KOPT-K1 (cell line): Measurements from ENCODE around the gene ASIC1.

Experiments used
- H3K27ac ChIP-seq: fragments of 200-600 bp; sonication (generic); 2 replicates; pipeline ENCODE4 v1.5.1; 2016; ENCODE audit warnings: antibody characterized with exemption, mild to moderate bottlenecking, low read depth, low read length; ENCODE audit not compliant: poor library complexity, severe bottlenecking
- H3K36me3 ChIP-seq: fragments of 200-600 bp; sonication (generic); 2 replicates; pipeline ENCODE4 v1.5.1; 2017; ENCODE audit warnings: antibody characterized with exemption, mild to moderate bottlenecking, low read length, moderate library complexity; ENCODE audit not compliant: insufficient read depth
- H3K9me3 ChIP-seq: fragments of 200-600 bp; sonication (generic); 2 replicates; pipeline ENCODE4 v1.5.1; 2017; ENCODE audit warnings: antibody characterized with exemption, low read length, mild to moderate bottlenecking; ENCODE audit not compliant: insufficient read depth, poor library complexity, severe bottlenecking

ASIC1 gene

GRCh38 chr12:50057000-50057841 lies at the start of gene ASIC1:
Gene ASIC1, plus strand, starts transcription at chr12:50057596. Its CDS starts 1,171 bp downstream, at chr12:50058767.
- no peaks in the 10 kb centered on the region for H3K9me3 ChIP-seq
- peak within 1 kb of the TSS; percentile 66 for H3K27ac ChIP-seq

GRCh38 chr12:50013361-50014147 lies 43.8 kb upstream of the ASIC1 start:
- no peaks in the 10 kb centered on the region for H3K9me3 ChIP-seq
- no peak overlapping the region for H3K27ac ChIP-seq
- peaks cover 93% of the 10 kb centered on the region for H3K36me3 ChIP-seq

More at GRCh38 chr12:50057000-50057841, at the start of gene ASIC1:
- H3K36me3 ChIP-seq: no peaks in the 10 kb centered on the region

- H3K36me3 ChIP-seq: peaks cover 93% of the 10 kb centered on the region
- no peak overlapping the region for H3K27ac ChIP-seq
- no peaks in the 10 kb centered on the region for H3K9me3 ChIP-seq
Measured at GRCh38 chr12:50014342-50014741, 43.1 kb upstream of the ASIC1 start.

GRCh38 chr12:50016501-50017475 lies 40.6 kb upstream of the ASIC1 start:
- no peaks in the 10 kb centered on the region for H3K9me3 ChIP-seq
- H3K27ac ChIP-seq: no peak overlapping the region
- peaks cover 85% of the 10 kb centered on the region for H3K36me3 ChIP-seq

- Histone ChIP-seq H3K27ac (no peak overlapping the region), H3K36me3 (peaks cover 87% of the 10 kb centered on the region), H3K9me3 (no peaks in the 10 kb centered on the region)
Measured at GRCh38 chr12:50017641-50018040, 39.8 kb upstream of the ASIC1 start.

GRCh38 chr12:50018154-50018553 lies 39.2 kb upstream of the ASIC1 start:
- no peaks in the 10 kb centered on the region for H3K9me3 ChIP-seq
- H3K27ac ChIP-seq: no peak overlapping the region
- H3K36me3 ChIP-seq: peaks cover 87% of the 10 kb centered on the region

- peaks cover 86% of the 10 kb centered on the region for H3K36me3 ChIP-seq
- no peaks in the 10 kb centered on the region for H3K9me3 ChIP-seq
- no peak overlapping the region for H3K27ac ChIP-seq
Measured at GRCh38 chr12:50018968-50019367, 38.4 kb upstream of the ASIC1 start.

- Histone ChIP-seq H3K27ac (no peak overlapping the region), H3K36me3 (peaks cover 81% of the 10 kb centered on the region), H3K9me3 (no peaks in the 10 kb centered on the region)
Measured at GRCh38 chr12:50019524-50019923, 37.9 kb upstream of the ASIC1 start.

GRCh38 chr12:50021031-50021430 lies 36.4 kb upstream of the ASIC1 start:
- H3K27ac ChIP-seq: no peak overlapping the region
- H3K36me3 ChIP-seq: peaks cover 66% of the 10 kb centered on the region
- no peaks in the 10 kb centered on the region for H3K9me3 ChIP-seq

- Histone ChIP-seq H3K36me3 (peaks cover 48% of the 10 kb centered on the region), H3K9me3 (no peaks in the 10 kb centered on the region)
Measured at GRCh38 chr12:50022903-50023302, 34.5 kb upstream of the ASIC1 start.

GRCh38 chr12:50024227-50024626 lies 33.2 kb upstream of the ASIC1 start:
- H3K27ac ChIP-seq: peak overlapping the region; percentile 86
- peaks cover 36% of the 10 kb centered on the region for H3K36me3 ChIP-seq
- no peaks in the 10 kb centered on the region for H3K9me3 ChIP-seq

More at GRCh38 chr12:50022903-50023302, 34.5 kb upstream of the ASIC1 start:
- no peak overlapping the region for H3K27ac ChIP-seq

- peaks cover 35% of the 10 kb centered on the region for H3K36me3 ChIP-seq
- H3K27ac ChIP-seq: peak overlapping the region; percentile 86
- H3K9me3 ChIP-seq: no peaks in the 10 kb centered on the region
Measured at GRCh38 chr12:50024805-50025186, 32.6 kb upstream of the ASIC1 start.

GRCh38 chr12:50025187-50026059 lies 32.0 kb upstream of the ASIC1 start, which contains the start of gene RACGAP1:
Gene RACGAP1, minus strand, starts transcription at chr12:50025494. Its CDS starts 8,779 bp downstream, at chr12:50016715.
- peaks cover 35% of the 10 kb centered on the region for H3K36me3 ChIP-seq
- peak within 1 kb of the TSS; percentile 86 for H3K27ac ChIP-seq
- no peaks in the 10 kb centered on the region for H3K9me3 ChIP-seq

- Histone ChIP-seq H3K27ac (no peak overlapping the region), H3K9me3 (no peaks in the 10 kb centered on the region), H3K36me3 (peaks cover 22% of the 10 kb centered on the region)
Measured at GRCh38 chr12:50026691-50027090, 30.7 kb upstream of the ASIC1 start.
